Epithelial cell of esophagus (primary cell): ENCODE results near the gene CDH4.
"Not testable (repeated sequence)": the region's sequence is repeated elsewhere in the genome, so short reads cannot be mapped to it uniquely, and the experiment has no call there.

Source experiments
- DNase-seq: peaks from one replicate; pipeline ENCODE4 v3.0.0; 2010; ENCODE audit warnings: low read depth
- H3K4me3 ChIP-seq: 2 replicates; pipeline ENCODE4 v1.5.1; 2011; ENCODE audit warnings: mild to moderate bottlenecking, low read length, control low read depth
- TF ChIP-seq, protein P1 (sequence below): IDR thresholded peaks from 2 replicates; pipeline ENCODE4 v1.5.1; 2011; ENCODE audit warnings: low read depth, mild to moderate bottlenecking, low read length, control low read depth, inconsistent platforms; ENCODE audit not compliant: insufficient read depth; ENCODE audit errors: missing control alignments

The CDH4 gene

DNA sequence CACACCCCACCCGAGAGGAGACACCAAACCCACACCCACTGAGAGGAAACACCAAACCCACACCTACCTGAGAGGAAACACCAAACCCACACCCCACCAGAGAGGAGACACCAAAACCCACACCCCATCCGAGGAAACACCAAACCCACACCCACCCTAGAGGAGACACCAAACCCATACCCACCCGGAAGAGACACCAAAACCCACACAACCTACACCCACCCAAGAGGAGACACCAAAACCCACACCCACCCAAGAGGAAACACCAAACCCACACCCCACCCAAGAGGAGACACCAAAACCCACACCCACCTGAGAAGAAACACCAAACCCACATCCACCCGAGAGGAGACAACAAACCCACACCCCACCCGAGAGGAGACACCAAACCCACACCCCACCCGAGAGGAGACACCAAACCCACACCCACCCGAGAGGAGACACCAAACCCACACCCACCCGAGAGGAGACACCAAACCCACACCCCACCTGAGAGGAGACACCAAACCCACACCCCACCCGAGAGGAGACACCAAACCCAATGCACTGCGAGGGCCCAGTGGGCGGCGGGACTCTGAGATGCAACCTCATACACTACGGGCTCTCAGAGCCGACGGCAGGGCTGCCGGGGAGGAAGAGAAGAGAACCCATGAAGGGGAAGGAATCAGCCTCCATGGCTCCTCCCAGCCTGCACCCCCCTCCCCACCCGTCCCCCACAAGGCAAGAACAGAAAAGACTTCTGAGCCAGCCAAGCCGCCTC lies 730.3 kb downstream of the CDH4 start:
- H3K4me3 ChIP-seq: no peak overlapping the region
- DNase-seq: no peak
- TF ChIP-seq, protein P1, sequence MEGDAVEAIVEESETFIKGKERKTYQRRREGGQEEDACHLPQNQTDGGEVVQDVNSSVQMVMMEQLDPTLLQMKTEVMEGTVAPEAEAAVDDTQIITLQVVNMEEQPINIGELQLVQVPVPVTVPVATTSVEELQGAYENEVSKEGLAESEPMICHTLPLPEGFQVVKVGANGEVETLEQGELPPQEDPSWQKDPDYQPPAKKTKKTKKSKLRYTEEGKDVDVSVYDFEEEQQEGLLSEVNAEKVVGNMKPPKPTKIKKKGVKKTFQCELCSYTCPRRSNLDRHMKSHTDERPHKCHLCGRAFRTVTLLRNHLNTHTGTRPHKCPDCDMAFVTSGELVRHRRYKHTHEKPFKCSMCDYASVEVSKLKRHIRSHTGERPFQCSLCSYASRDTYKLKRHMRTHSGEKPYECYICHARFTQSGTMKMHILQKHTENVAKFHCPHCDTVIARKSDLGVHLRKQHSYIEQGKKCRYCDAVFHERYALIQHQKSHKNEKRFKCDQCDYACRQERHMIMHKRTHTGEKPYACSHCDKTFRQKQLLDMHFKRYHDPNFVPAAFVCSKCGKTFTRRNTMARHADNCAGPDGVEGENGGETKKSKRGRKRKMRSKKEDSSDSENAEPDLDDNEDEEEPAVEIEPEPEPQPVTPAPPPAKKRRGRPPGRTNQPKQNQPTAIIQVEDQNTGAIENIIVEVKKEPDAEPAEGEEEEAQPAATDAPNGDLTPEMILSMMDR: no peak

DNA sequence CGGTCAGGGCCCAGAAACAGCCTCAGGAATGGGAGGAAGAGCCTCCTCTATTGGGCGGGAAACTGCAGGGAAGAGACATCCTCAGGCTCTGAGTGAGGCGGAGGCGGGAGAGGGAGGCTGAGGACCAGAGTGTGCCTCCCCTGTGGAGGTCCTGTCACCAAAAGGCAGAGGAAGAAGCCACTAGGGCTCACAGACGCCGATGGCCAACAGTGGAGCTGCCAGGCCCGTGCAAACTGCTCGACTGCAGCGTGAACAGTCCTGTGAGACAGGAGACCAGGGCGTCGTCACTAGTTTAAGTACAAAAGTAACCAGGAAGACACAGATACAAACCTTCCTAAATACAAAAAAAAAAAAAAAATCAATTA lies 730.9 kb downstream of the CDH4 start:
- TF ChIP-seq, protein P1: no peak
- no peak for DNase-seq
- no peak overlapping the region for H3K4me3 ChIP-seq

DNA sequence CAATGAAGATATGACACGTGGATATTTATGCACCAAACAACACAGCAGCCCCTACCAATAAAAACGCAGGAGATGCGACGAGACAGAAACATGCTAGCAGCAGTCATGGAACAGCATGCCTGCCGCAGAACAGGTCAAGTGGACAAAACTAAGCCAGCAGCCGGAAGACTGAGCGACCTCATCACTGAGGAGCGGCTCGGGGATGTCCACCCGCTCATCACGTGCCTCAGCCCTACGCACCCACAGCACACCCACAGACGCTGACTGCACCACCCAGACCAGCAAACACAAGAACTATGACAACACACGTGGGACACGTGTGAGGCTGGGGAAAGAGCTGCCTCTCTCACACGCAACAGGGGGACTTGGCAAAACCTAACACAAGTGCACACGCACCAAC lies 731.9 kb downstream of the CDH4 start:
- no peak overlapping the region for H3K4me3 ChIP-seq
- TF ChIP-seq, protein P1: no peak
- no peak for DNase-seq

DNA sequence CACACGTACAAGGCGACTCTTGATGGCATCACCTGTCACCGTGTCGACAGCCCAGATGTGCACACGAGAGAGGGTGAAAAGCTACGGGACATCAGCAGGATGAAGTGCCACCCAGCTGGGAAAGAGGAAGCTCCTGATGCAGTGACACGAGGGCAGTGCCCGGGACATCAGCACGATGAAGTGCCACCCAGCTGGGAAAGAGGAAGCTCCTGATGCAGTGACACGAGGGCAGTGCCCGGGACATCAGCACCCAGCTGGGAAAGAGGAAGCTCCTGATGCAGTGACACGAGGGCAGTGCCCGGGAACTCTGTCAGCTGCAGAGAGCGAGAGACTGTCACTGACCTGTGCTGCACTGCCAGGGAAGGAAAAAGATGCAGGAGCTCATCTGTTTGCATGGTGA lies 732.4 kb downstream of the CDH4 start:
- H3K4me3 ChIP-seq, DNase-seq: not testable (repeated sequence)

DNA sequence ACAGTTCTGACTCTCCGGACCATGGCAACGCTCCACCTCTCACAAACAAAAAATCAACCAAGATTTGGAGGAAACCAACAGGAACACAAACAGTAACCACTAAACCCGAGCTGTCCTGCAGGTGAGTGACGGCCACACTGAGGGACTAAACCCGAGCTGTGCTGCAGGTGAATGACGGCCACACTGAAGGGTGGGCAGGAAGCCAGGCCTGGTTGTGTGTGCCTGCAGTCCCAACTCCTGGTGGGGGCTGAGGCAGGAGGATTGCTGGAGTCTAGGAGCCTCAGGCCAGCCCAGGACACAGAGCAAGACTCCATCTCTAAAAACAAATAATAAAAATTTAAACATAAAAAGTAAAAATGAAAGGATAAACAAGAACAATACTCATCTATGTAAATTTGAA lies 733.0 kb downstream of the CDH4 start:
- DNase-seq: no peak
- TF ChIP-seq, protein P1: no peak

DNA sequence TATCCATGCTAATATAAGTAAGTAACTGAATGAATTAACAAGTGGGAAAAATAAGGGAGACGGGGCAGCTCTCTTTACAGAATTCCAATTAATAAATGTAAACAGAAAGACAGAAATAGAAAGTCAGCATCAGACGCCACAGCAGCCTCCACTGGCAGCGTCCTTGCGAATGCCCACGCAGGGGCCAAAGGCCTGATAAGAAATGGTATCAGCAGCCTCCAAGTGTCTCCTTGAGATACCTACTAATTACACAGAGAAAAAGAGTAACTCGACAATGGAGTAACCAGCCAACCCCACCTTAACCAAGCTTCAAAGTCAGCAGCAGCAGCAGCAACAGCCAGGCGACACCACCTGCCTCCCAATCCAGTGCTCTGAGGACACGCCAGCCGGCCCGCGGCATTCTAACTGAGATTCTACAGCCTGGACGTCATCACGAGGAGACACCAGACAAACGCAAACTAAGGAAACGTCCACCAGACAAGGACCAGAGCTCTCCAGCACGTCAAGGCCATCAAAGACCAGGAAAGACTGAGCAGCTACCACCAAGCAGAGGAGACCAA lies 734.8 kb downstream of the CDH4 start:
- no peak overlapping the region for H3K4me3 ChIP-seq
- TF ChIP-seq, protein P1: no peak
- no peak for DNase-seq

More for the DNA sequence above, 733.0 kb downstream of the CDH4 start:
- no peak overlapping the region for H3K4me3 ChIP-seq

DNA sequence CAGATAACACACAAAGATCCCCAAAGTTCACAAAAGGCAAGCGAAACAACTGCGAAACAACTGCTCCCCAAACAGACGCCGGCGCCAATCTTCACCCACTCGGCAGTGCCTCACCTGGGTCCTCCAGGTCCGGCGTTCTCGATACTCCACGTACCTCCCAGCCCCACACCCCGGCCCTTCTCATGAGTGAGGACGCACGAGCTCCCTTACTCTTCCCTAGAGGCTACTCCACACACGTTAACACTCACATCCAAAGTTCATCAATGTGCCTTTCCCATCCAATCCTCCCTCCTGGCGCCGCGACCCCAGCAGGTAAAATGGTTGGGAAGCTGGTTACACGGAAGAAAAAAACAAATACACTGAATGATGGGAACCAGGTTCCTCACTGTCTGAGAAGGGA lies 736.6 kb downstream of the CDH4 start:
- TF ChIP-seq, protein P1: no peak
- H3K4me3 ChIP-seq: no peak overlapping the region
- DNase-seq: no peak
